HEK293 (cell line): ENCODE measurements around the gene SH3RF1.

ENCODE experiments used
- CTCF ChIA-PET: fragments of 350-600 bp; formaldehyde crosslinking; extraction: SDS; loops from one replicate; lab custom pipeline; 2021; ENCODE audit warnings: antibody characterized with exemption; lab: Yijun Ruan, JAX
- POLR2A ChIA-PET: fragments of 300-600 bp; formaldehyde crosslinking; extraction: SDS; loops from one replicate; lab custom pipeline; 2020; ENCODE audit warnings: antibody characterized with exemption, inconsistent platforms; lab: Yijun Ruan, JAX
- H3K27ac ChIP-seq: fragments of 200-500 bp; sonication (Bioruptor generic); 2 replicates; pipeline ENCODE4 v1.5.1; 2014; ENCODE audit warnings: low read depth, low read length, control low read depth, inconsistent platforms; ENCODE audit errors: extremely low read depth
- H3K36me3 ChIP-seq, 2 experiments: fragments of 200-500 bp in 1 of 2; sonication (Bioruptor generic) in 1 of 2; 1 replicate in 1 of 2; 2 replicates in 1 of 2; pipeline ENCODE4 v1.5.1; 2014 to 2017; ENCODE audit warnings: inconsistent platforms in 2 of 2, low read length in 2 of 2; ENCODE audit not compliant: control insufficient read depth in 2 of 2, insufficient read depth in 1 of 2
- H3K4me1 ChIP-seq: fragments of 200-500 bp; sonication (Bioruptor generic); 2 replicates; pipeline ENCODE4 v1.5.1; 2014; ENCODE audit warnings: mild to moderate bottlenecking, low read length, inconsistent platforms; ENCODE audit not compliant: control insufficient read depth, insufficient read depth
- H3K4me3 ChIP-seq: 2 replicates; pipeline ENCODE4 v1.5.1; 2011; ENCODE audit warnings: low read depth, mild to moderate bottlenecking, control low read depth, low read length, moderate library complexity
- H3K9me3 ChIP-seq: fragments of 200-500 bp; sonication (Bioruptor generic); 2 replicates; pipeline ENCODE4 v1.5.1; 2014; ENCODE audit warnings: low read depth, low read length, inconsistent platforms; ENCODE audit not compliant: control insufficient read depth, insufficient read depth
- FEZF1 ChIP-seq: fragments of 450-650 bp; formaldehyde crosslinking; IDR thresholded peaks from 2 replicates; pipeline ENCODE4 v1.5.1; 2016; ENCODE audit warnings: missing biosample characterization, missing genetic modification characterization
- OSR2 ChIP-seq: fragments of 450-650 bp; formaldehyde crosslinking; IDR thresholded peaks from 2 replicates; pipeline ENCODE4 v1.5.1; 2016; ENCODE audit warnings: missing biosample characterization, missing genetic modification characterization
- PATZ1 ChIP-seq: fragments of 450-650 bp; formaldehyde crosslinking; IDR thresholded peaks from 2 replicates; pipeline ENCODE4 v1.5.1; 2016; ENCODE audit warnings: missing biosample characterization, missing genetic modification characterization
- TRIM28 ChIP-seq: IDR thresholded peaks from 2 replicates; pipeline ENCODE4 v1.6.1; 2011; ENCODE audit warnings: low read length, control low read depth, borderline replicate concordance
- YY1 ChIP-seq: fragments of 450-650 bp; formaldehyde crosslinking; IDR thresholded peaks from 2 replicates; pipeline ENCODE4 v1.5.1; 2018; ENCODE audit warnings: missing biosample characterization, missing genetic modification characterization
- YY2 ChIP-seq: fragments of 450-650 bp; formaldehyde crosslinking; IDR thresholded peaks from 2 replicates; pipeline ENCODE4 v1.5.1; 2016; ENCODE audit warnings: missing biosample characterization, missing genetic modification characterization
- ZFP41 ChIP-seq: fragments of 450-650 bp; formaldehyde crosslinking; IDR thresholded peaks from 2 replicates; pipeline ENCODE4 v1.5.1; 2016; ENCODE audit warnings: missing biosample characterization, missing genetic modification characterization, borderline replicate concordance
- ZNF10 ChIP-seq: fragments of 450-650 bp; formaldehyde crosslinking; IDR thresholded peaks from 2 replicates; pipeline ENCODE4 v1.5.1; 2017; ENCODE audit warnings: missing biosample characterization, missing genetic modification characterization
- ZNF174 ChIP-seq: fragments of 450-650 bp; formaldehyde crosslinking; IDR thresholded peaks from 2 replicates; pipeline ENCODE4 v1.5.0; 2017; ENCODE audit warnings: missing biosample characterization, mild to moderate bottlenecking, missing genetic modification characterization
- ZNF19 ChIP-seq: fragments of 450-650 bp; formaldehyde crosslinking; IDR thresholded peaks from 2 replicates; pipeline ENCODE4; 2016; ENCODE audit warnings: missing biosample characterization, missing genetic modification characterization, low read depth
- ZNF211 ChIP-seq: fragments of 450-650 bp; formaldehyde crosslinking; IDR thresholded peaks from 2 replicates; pipeline ENCODE4 v1.5.1; 2016; ENCODE audit warnings: low read depth, missing biosample characterization, missing genetic modification characterization
- ZNF24 ChIP-seq: fragments of 450-650 bp; formaldehyde crosslinking; IDR thresholded peaks from 2 replicates; pipeline ENCODE4 v1.5.1; 2016; ENCODE audit warnings: missing biosample characterization, missing genetic modification characterization
- ZNF280C ChIP-seq: fragments of 450-650 bp; formaldehyde crosslinking; IDR thresholded peaks from 2 replicates; pipeline ENCODE4 v1.5.1; 2016; ENCODE audit warnings: missing biosample characterization, missing genetic modification characterization
- ZNF311 ChIP-seq: fragments of 450-650 bp; formaldehyde crosslinking; IDR thresholded peaks from 2 replicates; pipeline ENCODE4 v1.5.1; 2017; ENCODE audit warnings: missing biosample characterization, missing genetic modification characterization, borderline replicate concordance
- ZNF394 ChIP-seq: fragments of 450-650 bp; formaldehyde crosslinking; IDR thresholded peaks from 2 replicates; pipeline ENCODE4 v1.5.1; 2016; ENCODE audit warnings: missing biosample characterization, missing genetic modification characterization, mild to moderate bottlenecking, moderate library complexity, borderline replicate concordance
- ZNF518A ChIP-seq: fragments of 450-650 bp; formaldehyde crosslinking; conservative IDR thresholded peaks from 2 replicates; pipeline ENCODE4 v1.5.1; 2016; ENCODE audit warnings: low read depth, missing biosample characterization, missing genetic modification characterization
- ZNF555 ChIP-seq: fragments of 450-650 bp; formaldehyde crosslinking; conservative IDR thresholded peaks from 2 replicates; pipeline ENCODE4 v1.5.1; 2017; ENCODE audit warnings: missing biosample characterization, mild to moderate bottlenecking, missing genetic modification characterization, inconsistent platforms
- ZNF610 ChIP-seq: fragments of 450-650 bp; formaldehyde crosslinking; IDR thresholded peaks from 2 replicates; pipeline ENCODE4 v1.5.1; 2016; ENCODE audit warnings: missing biosample characterization, missing genetic modification characterization, borderline replicate concordance
- ZNF645 ChIP-seq: fragments of 450-650 bp; formaldehyde crosslinking; IDR thresholded peaks from 2 replicates; pipeline ENCODE4; 2016; ENCODE audit warnings: missing biosample characterization, missing genetic modification characterization
- ZNF660 ChIP-seq: fragments of 450-650 bp; IDR thresholded peaks from 2 replicates; pipeline ENCODE4 v1.5.1; 2018; ENCODE audit warnings: missing biosample characterization, mild to moderate bottlenecking, missing genetic modification characterization

SH3RF1 gene

GRCh38 chr4:169054879-169055278 is 215.9 kb downstream of the SH3RF1 start:
- ChIA-PET POLR2A (no interaction called here), CTCF (no interaction called here)
- Histone ChIP-seq H3K4me3 (no peak overlapping the region), H3K36me3 (no peaks in the 10 kb centered on the region), H3K27ac (no peak overlapping the region), H3K9me3 (no peaks in the 10 kb centered on the region), H3K4me1 (no peaks in the 10 kb centered on the region)
- no peak for TF ChIP-seq ZNF394

GRCh38 chr4:169052594-169052945 is 218.2 kb downstream of the SH3RF1 start:
- ChIA-PET CTCF (no interaction called here), POLR2A (no interaction called here)
- H3K27ac ChIP-seq, result no peak overlapping the region

More at GRCh38 chr4:169052594-169052945, 218.2 kb downstream of the SH3RF1 start:
- H3K4me3 ChIP-seq, result no peak overlapping the region
- no peaks in the 10 kb centered on the region for H3K9me3 ChIP-seq
- no peaks in the 10 kb centered on the region for H3K4me1 ChIP-seq
- no peak for TF ChIP-seq ZNF645
- TF ChIP-seq TRIM28, result no peak
- TF ChIP-seq YY1 (tag by site-specific recombination), result no peak
- TF ChIP-seq ZNF211, result no peak
- TF ChIP-seq ZNF518A (tag by site-specific recombination), result no peak
- TF ChIP-seq ZNF24, result no peak
- TF ChIP-seq ZFP41, result no peak
- TF ChIP-seq FEZF1, result no peak
- TF ChIP-seq ZNF555 (tag by site-specific recombination), result no peak
- TF ChIP-seq ZNF10 (tag by site-specific recombination), result no peak
- TF ChIP-seq ZNF610, result no peak
- TF ChIP-seq ZNF174 (tag by site-specific recombination), result no peak
- TF ChIP-seq ZNF19, result no peak
- TF ChIP-seq ZNF280C (tag by site-specific recombination), result no peak
- TF ChIP-seq ZNF311, result no peak
- no peak for TF ChIP-seq OSR2
- TF ChIP-seq YY2 (tag by site-specific recombination), result no peak
- TF ChIP-seq PATZ1 (tag by site-specific recombination), result no peak
- TF ChIP-seq ZNF394, result no peak
- TF ChIP-seq ZNF660 (tag by site-specific recombination), result no peak
- no peaks in the 10 kb centered on the region for H3K36me3 ChIP-seq
